PC-3 (cell line): ENCODE results near the gene PSG7.
"Not testable (repeated sequence)": the region's sequence is repeated elsewhere in the genome, so short reads cannot be mapped to it uniquely, and the experiment has no call there.

Experiments
- CTCF ChIP-seq: fragments of 300-600 bp; sonication (generic); conservative IDR thresholded peaks from 2 replicates; pipeline ENCODE4 v1.5.1; 2017; ENCODE audit warnings: antibody characterized with exemption, low read depth, mild to moderate bottlenecking, low read length
- EZH2 ChIP-seq: fragments of 300-600 bp; sonication (generic); IDR thresholded peaks from one replicate; pipeline ENCODE4 v1.6.1; 2017; ENCODE audit warnings: antibody characterized with exemption, mild to moderate bottlenecking, low read length; ENCODE audit not compliant: unreplicated experiment

- not testable (repeated sequence) for TF ChIP-seq CTCF, EZH2
These were observed 24.1 kb downstream of the PSG7 start for GRCh38 chr19:42912941-42913340.
